ENCODE data around the gene CCDC50.

Gene CCDC50

GRCh38 chr3:191362524-191363090 lies 33.4 kb downstream of the CCDC50 start:
- H2BK5ac ChIP-seq (ENCODE audit: low read length), result no peak overlapping the region
- no peak overlapping the region for H3K4ac ChIP-seq (ENCODE audit: low read length)
- peaks cover 0 to 5% of the 10 kb centered on the region in 2 donors for H3K9me3 ChIP-seq (replicated peaks in 1 of 2; ENCODE audit: control insufficient read depth in 2 of 2, insufficient read depth in 1 of 2, low read depth in 1 of 2, low read length in 2 of 2)
- H2AK5ac ChIP-seq (ENCODE audit: low read depth, low read length), result no peak overlapping the region
- no CpG with 5 or more reads among the region's 2 CpGs for WGBS, 2 donors (ENCODE audit: extremely low coverage in 2 of 2, insufficient read length in 2 of 2, insufficient replicate concordance in 1 of 2)
- peaks cover 0 to 8% of the 10 kb centered on the region in 2 donors for H3K4me1 ChIP-seq (ENCODE audit: control insufficient read depth in 2 of 2, insufficient read depth in 1 of 2, low read depth in 1 of 2, low read length in 2 of 2)
- no peak for DNase-seq (ENCODE audit: low spot score)
- H3K14ac ChIP-seq (ENCODE audit: low read length), result no peak overlapping the region
- no peak overlapping the region for H4K91ac ChIP-seq (ENCODE audit: low read depth, low read length, poor library complexity)
- no peak overlapping the region for H3K4me3 ChIP-seq (ENCODE audit: low read length in 2 of 2)
- H2BK120ac ChIP-seq (ENCODE audit: low read depth, low read length), result no peak overlapping the region
- H4K8ac ChIP-seq (ENCODE audit: low read depth, low read length), result no peak overlapping the region
- H2BK12ac ChIP-seq (ENCODE audit: low read length), result no peak overlapping the region
- no peak overlapping the region for H3K18ac ChIP-seq (ENCODE audit: low read length)
- no peak overlapping the region for H3K4me2 ChIP-seq (ENCODE audit: insufficient read depth, low read length, poor library complexity, severe bottlenecking)
- peaks cover 8 to 100% of the 10 kb centered on the region in 2 donors for H3K36me3 ChIP-seq (replicated peaks in 1 of 2; ENCODE audit: control insufficient read depth in 2 of 2, insufficient read depth in 2 of 2, low read length in 2 of 2)
- no peak overlapping the region for H2AFZ ChIP-seq (ENCODE audit: low read length)
- H3K79me1 ChIP-seq (ENCODE audit: low read depth, low read length), result peaks cover 2% of the 10 kb centered on the region
- no peak overlapping the region for H3K27ac ChIP-seq (replicated peaks; ENCODE audit: low read length)
- H2BK15ac ChIP-seq (ENCODE audit: low read length), result no peak overlapping the region
- no peaks in the 10 kb centered on the region for H3K27me3 ChIP-seq (ENCODE audit: control insufficient read depth in 3 of 3, insufficient read depth in 3 of 3, low read depth in 1 of 3, low read length in 3 of 3)
- no peak overlapping the region for H3K23ac ChIP-seq (ENCODE audit: low read depth, low read length, poor library complexity)
- H3K9ac ChIP-seq (ENCODE audit: low read depth, low read length, poor library complexity), result no peak overlapping the region

GRCh38 chr3:191363221-191363620 lies 34.0 kb downstream of the CCDC50 start:
- Histone ChIP-seq H2AK5ac (ENCODE audit: low read depth, low read length) (no peak overlapping the region), H2AFZ (ENCODE audit: low read length) (no peak overlapping the region), H4K8ac (ENCODE audit: low read depth, low read length) (no peak overlapping the region), H2BK12ac (ENCODE audit: low read length) (no peak overlapping the region), H3K4ac (ENCODE audit: low read length) (no peak overlapping the region), H3K18ac (ENCODE audit: low read length) (no peak overlapping the region), H3K36me3 (replicated peaks in 1 of 2; ENCODE audit: control insufficient read depth in 2 of 2, insufficient read depth in 2 of 2, low read length in 2 of 2) (peaks cover 8 to 100% of the 10 kb centered on the region in 2 donors), H3K79me1 (ENCODE audit: low read depth, low read length) (peaks cover 2% of the 10 kb centered on the region), H2BK15ac (ENCODE audit: low read length) (no peak overlapping the region), H3K4me2 (ENCODE audit: insufficient read depth, low read length, poor library complexity, severe bottlenecking) (no peak overlapping the region), H3K14ac (ENCODE audit: low read length) (no peak overlapping the region), H3K23ac (ENCODE audit: low read depth, low read length, poor library complexity) (no peak overlapping the region), H2BK120ac (ENCODE audit: low read depth, low read length) (no peak overlapping the region), H3K4me3 (ENCODE audit: low read length in 2 of 2) (no peak overlapping the region), H2BK5ac (ENCODE audit: low read length) (no peak overlapping the region), H3K9ac (ENCODE audit: low read depth, low read length, poor library complexity) (no peak overlapping the region), H3K27ac (replicated peaks; ENCODE audit: low read length) (no peak overlapping the region), H4K91ac (ENCODE audit: low read depth, low read length, poor library complexity) (no peak overlapping the region), H3K27me3 (ENCODE audit: control insufficient read depth in 3 of 3, insufficient read depth in 3 of 3, low read depth in 1 of 3, low read length in 3 of 3) (no peaks in the 10 kb centered on the region), H3K4me1 (ENCODE audit: control insufficient read depth in 2 of 2, insufficient read depth in 1 of 2, low read depth in 1 of 2, low read length in 2 of 2) (peaks cover 0 to 8% of the 10 kb centered on the region in 2 donors), H3K9me3 (replicated peaks in 1 of 2; ENCODE audit: control insufficient read depth in 2 of 2, insufficient read depth in 1 of 2, low read depth in 1 of 2, low read length in 2 of 2) (peaks cover 0 to 5% of the 10 kb centered on the region in 2 donors)
- no CpG with 5 or more reads among the region's 4 CpGs for WGBS, 2 donors (ENCODE audit: extremely low coverage in 2 of 2, insufficient read length in 2 of 2, insufficient replicate concordance in 1 of 2)
- DNase-seq (ENCODE audit: low spot score), result no peak

- Histone ChIP-seq H2AFZ (ENCODE audit: low read length) (no peak overlapping the region), H3K23ac (ENCODE audit: low read depth, low read length, poor library complexity) (no peak overlapping the region), H2BK5ac (ENCODE audit: low read length) (no peak overlapping the region), H4K91ac (ENCODE audit: low read depth, low read length, poor library complexity) (no peak overlapping the region), H3K14ac (ENCODE audit: low read length) (no peak overlapping the region), H3K4me3 (ENCODE audit: low read length in 2 of 2) (no peak overlapping the region), H3K18ac (ENCODE audit: low read length) (no peak overlapping the region), H3K79me1 (ENCODE audit: low read depth, low read length) (peaks cover 2% of the 10 kb centered on the region), H3K27me3 (ENCODE audit: control insufficient read depth in 3 of 3, insufficient read depth in 3 of 3, low read depth in 1 of 3, low read length in 3 of 3) (no peaks in the 10 kb centered on the region), H2AK5ac (ENCODE audit: low read depth, low read length) (no peak overlapping the region), H3K9ac (ENCODE audit: low read depth, low read length, poor library complexity) (no peak overlapping the region), H3K4ac (ENCODE audit: low read length) (no peak overlapping the region), H2BK120ac (ENCODE audit: low read depth, low read length) (no peak overlapping the region), H3K9me3 (replicated peaks in 1 of 2; ENCODE audit: control insufficient read depth in 2 of 2, insufficient read depth in 1 of 2, low read depth in 1 of 2, low read length in 2 of 2) (no peaks in the 10 kb centered on the region), H2BK15ac (ENCODE audit: low read length) (no peak overlapping the region), H3K4me1 (ENCODE audit: control insufficient read depth in 2 of 2, insufficient read depth in 1 of 2, low read depth in 1 of 2, low read length in 2 of 2) (peaks cover 0 to 2% of the 10 kb centered on the region in 2 donors), H3K4me2 (ENCODE audit: insufficient read depth, low read length, poor library complexity, severe bottlenecking) (no peak overlapping the region), H4K8ac (ENCODE audit: low read depth, low read length) (no peak overlapping the region), H3K27ac (replicated peaks; ENCODE audit: low read length) (no peak overlapping the region), H2BK12ac (ENCODE audit: low read length) (no peak overlapping the region), H3K36me3 (replicated peaks in 1 of 2; ENCODE audit: control insufficient read depth in 2 of 2, insufficient read depth in 2 of 2, low read length in 2 of 2) (peaks cover 4 to 99% of the 10 kb centered on the region in 2 donors)
- WGBS, 2 donors (ENCODE audit: extremely low coverage in 2 of 2, insufficient read length in 2 of 2, insufficient replicate concordance in 1 of 2), result no CpG with 5 or more reads among the region's 2 CpGs
- DNase-seq (ENCODE audit: low spot score), result no peak
Observed at GRCh38 chr3:191366675-191367074, 37.5 kb downstream of the CCDC50 start.

- H2BK12ac ChIP-seq (ENCODE audit: low read length), result no peak overlapping the region
- no peak overlapping the region for H2BK120ac ChIP-seq (ENCODE audit: low read depth, low read length)
- no peak overlapping the region for H3K14ac ChIP-seq (ENCODE audit: low read length)
- peaks cover 2% of the 10 kb centered on the region for H3K79me1 ChIP-seq (ENCODE audit: low read depth, low read length)
- no peak overlapping the region for H4K91ac ChIP-seq (ENCODE audit: low read depth, low read length, poor library complexity)
- H4K8ac ChIP-seq (ENCODE audit: low read depth, low read length), result no peak overlapping the region
- no peak overlapping the region for H3K4me3 ChIP-seq (ENCODE audit: low read length in 2 of 2)
- H3K4me2 ChIP-seq (ENCODE audit: insufficient read depth, low read length, poor library complexity, severe bottlenecking), result no peak overlapping the region
- no peak overlapping the region for H2BK5ac ChIP-seq (ENCODE audit: low read length)
- no CpG with 5 or more reads among the region's 5 CpGs for WGBS, 2 donors (ENCODE audit: extremely low coverage in 2 of 2, insufficient read length in 2 of 2, insufficient replicate concordance in 1 of 2)
- H2BK15ac ChIP-seq (ENCODE audit: low read length), result no peak overlapping the region
- H2AFZ ChIP-seq (ENCODE audit: low read length), result no peak overlapping the region
- no peak for DNase-seq (ENCODE audit: low spot score)
- H3K4me1 ChIP-seq (ENCODE audit: control insufficient read depth in 2 of 2, insufficient read depth in 1 of 2, low read depth in 1 of 2, low read length in 2 of 2), result no peaks in the 10 kb centered on the region
- H3K27ac ChIP-seq (replicated peaks; ENCODE audit: low read length), result no peak overlapping the region
- H3K27me3 ChIP-seq (ENCODE audit: control insufficient read depth in 3 of 3, insufficient read depth in 3 of 3, low read depth in 1 of 3, low read length in 3 of 3), result no peaks in the 10 kb centered on the region
- H3K9me3 ChIP-seq (replicated peaks in 1 of 2; ENCODE audit: control insufficient read depth in 2 of 2, insufficient read depth in 1 of 2, low read depth in 1 of 2, low read length in 2 of 2), result no peaks in the 10 kb centered on the region
- H3K36me3 ChIP-seq (replicated peaks in 1 of 2; ENCODE audit: control insufficient read depth in 2 of 2, insufficient read depth in 2 of 2, low read length in 2 of 2), result peaks cover 0 to 95% of the 10 kb centered on the region in 2 donors
- no peak overlapping the region for H3K9ac ChIP-seq (ENCODE audit: low read depth, low read length, poor library complexity)
- no peak overlapping the region for H3K23ac ChIP-seq (ENCODE audit: low read depth, low read length, poor library complexity)
- H3K4ac ChIP-seq (ENCODE audit: low read length), result no peak overlapping the region
- H2AK5ac ChIP-seq (ENCODE audit: low read depth, low read length), result no peak overlapping the region
- no peak overlapping the region for H3K18ac ChIP-seq (ENCODE audit: low read length)
Observed at GRCh38 chr3:191368755-191369615, 39.8 kb downstream of the CCDC50 start.

All from neuronal stem cell (in vitro differentiated cells).